Lower leg skin (tissue), 3 donors: ENCODE results near the gene CCR5.
"Not testable (repeated sequence)": the region's sequence is repeated elsewhere in the genome, so short reads cannot be mapped to it uniquely, and the experiment has no call there.

Experiments used
- CTCF ChIP-seq, 3 donors: fragments of 450-650 bp; IDR thresholded peaks; one replicate each; pipeline ENCODE4 v1.5.1; 2016; ENCODE audit warnings: antibody characterized with exemption in 3 of 3, mild to moderate bottlenecking in 3 of 3, moderate library complexity in 2 of 3
- POLR2A ChIP-seq, 2 donors: fragments of 450-650 bp; IDR thresholded peaks; one replicate each; pipeline ENCODE4 v1.6.1; 2016 to 2017; ENCODE audit warnings: antibody characterized with exemption in 2 of 2, mild to moderate bottlenecking in 1 of 2, moderate library complexity in 1 of 2

GRCh38 chr3:46388847-46389246 lies 18.1 kb downstream of the CCR5 start:
- not testable (repeated sequence) for TF ChIP-seq CTCF, POLR2A (IDR thresholded peaks at IDR 0.05)
